Mesendoderm (in vitro differentiated cells): Measurements from ENCODE around the gene REM1.

ENCODE experiments used
- DNase-seq: peaks from one replicate; pipeline ENCODE4 v3.0.0; 2013
- H2AK5ac ChIP-seq: 2 replicates; pipeline ENCODE4 v1.6.1; 2013; ENCODE audit warnings: low read length, inconsistent platforms
- H2BK120ac ChIP-seq: 2 replicates; pipeline ENCODE4 v1.6.1; 2013; ENCODE audit warnings: low read depth, mild to moderate bottlenecking, low read length, moderate library complexity, mixed read lengths
- H2BK15ac ChIP-seq: replicated peaks from 2 replicates; pipeline ENCODE4 v1.6.1; 2013; ENCODE audit warnings: low read depth, mild to moderate bottlenecking, moderate library complexity
- H2BK5ac ChIP-seq: 2 replicates; pipeline ENCODE4 v1.6.1; 2013; ENCODE audit warnings: low read length, inconsistent platforms
- H3K18ac ChIP-seq: 2 replicates; pipeline ENCODE4 v1.6.1; 2013; ENCODE audit warnings: mild to moderate bottlenecking, low read length, mixed read lengths
- H3K23ac ChIP-seq: one replicate; pipeline ENCODE4 v1.6.1; 2013; ENCODE audit warnings: low read length
- H3K27ac ChIP-seq: 2 replicates; pipeline ENCODE4 v1.5.1; 2013; ENCODE audit warnings: low read depth, mild to moderate bottlenecking, inconsistent platforms, low read length, moderate library complexity
- H3K27me3 ChIP-seq: 2 replicates; pipeline ENCODE4 v1.6.1; 2013; ENCODE audit warnings: low read length, control low read depth, mild to moderate bottlenecking, inconsistent platforms; ENCODE audit not compliant: insufficient read depth, poor library complexity
- H3K36me3 ChIP-seq: 2 replicates; pipeline ENCODE4 v1.6.1; 2013; ENCODE audit warnings: low read length, inconsistent platforms; ENCODE audit not compliant: control insufficient read depth, insufficient read depth
- H3K4ac ChIP-seq: one replicate; pipeline ENCODE4 v1.6.1; 2013; ENCODE audit warnings: low read depth, mild to moderate bottlenecking, low read length, moderate library complexity
- H3K4me1 ChIP-seq: 2 replicates; pipeline ENCODE4 v1.6.1; 2013; ENCODE audit warnings: low read depth, low read length, inconsistent platforms; ENCODE audit not compliant: control insufficient read depth
- H3K4me2 ChIP-seq: 2 replicates; pipeline ENCODE4 v1.6.1; 2013; ENCODE audit warnings: low read length
- H3K4me3 ChIP-seq: 2 replicates; pipeline ENCODE4 v1.5.1; 2013; ENCODE audit warnings: mild to moderate bottlenecking, low read length
- H3K56ac ChIP-seq: one replicate; pipeline ENCODE4 v1.6.1; 2013; ENCODE audit warnings: low read length
- H3K79me1 ChIP-seq: 2 replicates; pipeline ENCODE4 v1.6.1; 2013; ENCODE audit warnings: low read length, inconsistent platforms
- H3K79me2 ChIP-seq: 2 replicates; pipeline ENCODE4 v1.6.1; 2013; ENCODE audit warnings: mild to moderate bottlenecking, low read length; ENCODE audit not compliant: control insufficient read depth, insufficient read depth
- H3K9ac ChIP-seq: 2 replicates; pipeline ENCODE4 v1.6.1; 2013; ENCODE audit warnings: low read length, inconsistent platforms
- H4K5ac ChIP-seq: one replicate; pipeline ENCODE4 v1.6.1; 2013; ENCODE audit warnings: low read length
- H4K8ac ChIP-seq: one replicate; pipeline ENCODE4 v1.6.1; 2013; ENCODE audit warnings: low read depth, mild to moderate bottlenecking, control low read depth, low read length, moderate library complexity
- WGBS: extraction: QIAGEN DNeasy Blood & Tissue Kit; methylation state at CpG from one replicate; pipeline ENCODE4 v1.1.7; 2013; ENCODE audit warnings: low lambda C conversion rate, missing lambda C conversion rate; ENCODE audit not compliant: insufficient coverage; ENCODE audit errors: extremely low coverage; 5-methylcytosine and 5-hydroxymethylcytosine counted together

Gene REM1

GRCh38 chr20:31523361-31524283 lies 48.5 kb downstream of the REM1 start:
- Histone ChIP-seq H3K27ac (no peak overlapping the region), H4K8ac (no peak overlapping the region), H3K4ac (no peak overlapping the region), H4K5ac (no peak overlapping the region), H3K56ac (no peak overlapping the region), H3K9ac (no peak overlapping the region), H3K27me3 (no peaks in the 10 kb centered on the region), H3K23ac (no peak overlapping the region), H2BK15ac (no peak overlapping the region), H3K18ac (no peak overlapping the region), H3K4me2 (no peak overlapping the region), H3K79me2 (peaks cover 9% of the 10 kb centered on the region), H3K4me3 (no peak overlapping the region), H2AK5ac (no peak overlapping the region), H3K4me1 (no peaks in the 10 kb centered on the region), H2BK5ac (no peak overlapping the region), H2BK120ac (no peak overlapping the region), H3K79me1 (peaks cover 14% of the 10 kb centered on the region), H3K36me3 (peaks cover 1% of the 10 kb centered on the region)
- no peak for DNase-seq
- no CpG with 5 or more reads among the region's 8 CpGs for WGBS

DNA sequence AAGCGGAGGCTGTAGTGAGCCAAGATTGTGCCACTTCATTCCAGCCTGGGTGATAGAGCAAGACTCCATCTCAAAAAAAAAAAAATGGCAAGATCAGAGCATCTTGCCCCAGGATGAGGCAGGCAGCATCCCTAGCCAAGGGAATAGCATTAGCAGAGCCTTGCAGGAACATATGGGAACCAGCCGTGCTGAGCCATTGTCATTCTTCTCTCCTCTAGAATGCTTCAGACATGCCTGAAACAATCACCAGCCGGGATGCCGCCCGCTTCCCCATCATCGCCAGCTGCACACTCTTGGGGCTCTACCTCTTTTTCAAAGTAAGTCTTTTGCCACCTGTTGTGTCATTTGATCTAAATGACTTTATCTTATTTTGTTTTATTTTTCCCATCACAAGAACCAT lies 52.2 kb downstream of the REM1 start:
- Histone ChIP-seq H3K79me2 (peaks cover 4% of the 10 kb centered on the region), H3K9ac (no peak overlapping the region), H2BK15ac (no peak overlapping the region), H3K27me3 (no peaks in the 10 kb centered on the region), H3K4ac (no peak overlapping the region), H2AK5ac (no peak overlapping the region), H4K8ac (no peak overlapping the region), H3K18ac (no peak overlapping the region), H3K4me2 (no peak overlapping the region), H3K36me3 (peaks cover 3% of the 10 kb centered on the region), H3K23ac (no peak overlapping the region), H4K5ac (no peak overlapping the region), H3K27ac (no peak overlapping the region), H2BK5ac (no peak overlapping the region), H2BK120ac (no peak overlapping the region), H3K4me1 (no peaks in the 10 kb centered on the region), H3K79me1 (peaks cover 5% of the 10 kb centered on the region), H3K4me3 (no peak overlapping the region), H3K56ac (no peak overlapping the region)
- no peak for DNase-seq
- WGBS: no CpG with 5 or more reads among the region's 6 CpGs
